ENCODE data around the gene RTN4IP1. TPM values are rescaled to one million over a fixed set of nuclear protein-coding genes. Genes with fewer than 3 reads are reported as not detected.

RTN4IP1 gene
- total RNA-seq, 4 donors from 2014 or later: 5.4 to 15.3 (median 9.3) TPM

DNA sequence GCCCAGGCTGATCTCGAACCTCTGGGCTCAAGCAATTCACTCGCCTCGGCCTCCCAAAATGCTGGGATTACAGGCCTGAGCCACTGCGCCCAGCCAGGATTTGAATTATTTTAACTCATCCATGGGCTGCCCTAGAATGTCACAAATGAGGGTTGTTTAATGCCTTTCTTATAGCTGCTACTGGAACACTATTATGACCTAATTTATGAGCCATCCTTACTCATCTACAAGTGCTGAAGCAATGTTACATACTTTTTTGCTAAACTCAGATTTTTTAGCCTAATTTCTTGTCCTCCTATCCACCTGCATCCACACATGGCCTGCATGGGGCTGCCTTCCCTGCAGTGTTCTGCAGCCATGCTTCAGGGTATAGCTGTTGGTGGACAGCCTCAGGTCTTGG lies 59.9 kb downstream of the RTN4IP1 start:
- Histone ChIP-seq H3K9me3 (no peaks in the 10 kb centered on the region), H3K4me1 (peaks cover 0 to 5% of the 10 kb centered on the region in 2 donors), H3K4me3 (no peak overlapping the region), H3K36me3 (no peaks in the 10 kb centered on the region), H3K27ac (no peak overlapping the region), H3K27me3 (no peaks in the 10 kb centered on the region)
- in situ Hi-C loops (cut with MboI; ENCODE audit: low sequenced_read_pairs in 4 of 4): loop anchor here (5.0 to 25.0 kb wide), 7 partner anchors 117 to 1132 kb away; partner anchors contain the start of gene ATG5 (in 1 of the 4)
- ATAC-seq: no peak
- no peak for DNase-seq
- TF ChIP-seq, protein P1, sequence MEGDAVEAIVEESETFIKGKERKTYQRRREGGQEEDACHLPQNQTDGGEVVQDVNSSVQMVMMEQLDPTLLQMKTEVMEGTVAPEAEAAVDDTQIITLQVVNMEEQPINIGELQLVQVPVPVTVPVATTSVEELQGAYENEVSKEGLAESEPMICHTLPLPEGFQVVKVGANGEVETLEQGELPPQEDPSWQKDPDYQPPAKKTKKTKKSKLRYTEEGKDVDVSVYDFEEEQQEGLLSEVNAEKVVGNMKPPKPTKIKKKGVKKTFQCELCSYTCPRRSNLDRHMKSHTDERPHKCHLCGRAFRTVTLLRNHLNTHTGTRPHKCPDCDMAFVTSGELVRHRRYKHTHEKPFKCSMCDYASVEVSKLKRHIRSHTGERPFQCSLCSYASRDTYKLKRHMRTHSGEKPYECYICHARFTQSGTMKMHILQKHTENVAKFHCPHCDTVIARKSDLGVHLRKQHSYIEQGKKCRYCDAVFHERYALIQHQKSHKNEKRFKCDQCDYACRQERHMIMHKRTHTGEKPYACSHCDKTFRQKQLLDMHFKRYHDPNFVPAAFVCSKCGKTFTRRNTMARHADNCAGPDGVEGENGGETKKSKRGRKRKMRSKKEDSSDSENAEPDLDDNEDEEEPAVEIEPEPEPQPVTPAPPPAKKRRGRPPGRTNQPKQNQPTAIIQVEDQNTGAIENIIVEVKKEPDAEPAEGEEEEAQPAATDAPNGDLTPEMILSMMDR (IDR thresholded peaks at IDR 0.05 in 4 of 5, conservative IDR thresholded peaks at IDR 0.05 in 1 of 5): no peak
- no peak for TF ChIP-seq POLR2A (IDR thresholded peaks at IDR 0.05)
- intact Hi-C loops (cut with DNase I; ENCODE audit: low total_unique reads): loop anchor here (5.0 kb wide), 2 partner anchors 232 to 1137 kb away; no protein-coding TSS in a partner anchor

DNA sequence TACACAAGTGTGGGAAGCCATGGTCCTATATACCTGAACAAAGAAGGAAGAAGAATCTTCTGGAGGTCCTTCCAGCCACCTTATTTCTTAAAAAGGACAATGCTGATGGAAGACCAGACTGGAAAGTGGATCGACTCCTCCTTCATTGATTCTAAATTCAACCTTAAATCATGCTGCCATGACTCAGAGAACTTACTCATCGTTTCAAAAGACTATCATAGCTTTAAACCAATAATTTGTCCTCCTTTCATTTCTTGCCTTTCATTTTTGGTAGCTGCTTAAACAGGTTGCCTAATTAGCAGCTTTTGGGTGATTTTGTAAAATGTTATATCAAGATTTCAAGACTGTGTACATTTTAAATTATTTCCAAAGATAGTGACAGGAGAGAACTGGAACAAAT lies 60.8 kb downstream of the RTN4IP1 start:
- no peak for TF ChIP-seq POLR2A (IDR thresholded peaks at IDR 0.05)
- TF ChIP-seq, protein P1 (IDR thresholded peaks at IDR 0.05 in 4 of 5, conservative IDR thresholded peaks at IDR 0.05 in 1 of 5): no peak
- in situ Hi-C loops (cut with MboI; ENCODE audit: low sequenced_read_pairs in 4 of 4): loop anchor here (5.0 to 25.0 kb wide), 7 partner anchors 116 to 1131 kb away; partner anchors contain the start of gene ATG5 (in 1 of the 4)
- no peaks in the 10 kb centered on the region for H3K36me3 ChIP-seq

DNA sequence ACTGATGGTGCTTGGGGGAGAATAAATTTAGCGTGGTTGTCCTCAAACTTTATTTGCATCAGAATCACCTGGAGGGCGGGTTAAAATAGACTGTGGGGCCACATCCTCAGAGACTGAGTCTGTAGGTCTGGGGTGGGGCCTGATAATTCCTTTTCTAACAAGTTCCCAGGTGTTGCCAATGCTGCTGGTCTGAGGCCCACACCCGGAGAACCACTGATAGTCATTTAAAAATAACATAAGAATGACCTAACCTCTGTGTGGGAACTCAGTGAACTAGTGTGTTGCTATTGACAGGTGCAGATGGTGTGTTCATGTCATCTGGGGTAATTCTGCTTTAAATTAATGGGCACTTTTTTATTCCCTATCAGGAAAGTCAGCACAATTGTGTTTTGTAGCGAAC lies 64.8 kb downstream of the RTN4IP1 start:
- peak overlapping the region in 1 of 4 donors; percentile 26 for H3K27ac ChIP-seq
- intact Hi-C loops (cut with DNase I; ENCODE audit: low total_unique reads) (no loop called here), in situ Hi-C loops (cut with MboI; ENCODE audit: low sequenced_read_pairs in 4 of 4) (loop anchor here (10.0 to 25.0 kb wide), 4 partner anchors 220 to 1127 kb away; partner anchors contain the start of gene ATG5 (in 1 of the 4))
- peaks cover 0 to 11% of the 10 kb centered on the region in 2 donors for H3K4me1 ChIP-seq
- H3K27me3 ChIP-seq: no peaks in the 10 kb centered on the region
- DNase-seq (no peak), ATAC-seq (peak; percentile 59 to 62)
- TF ChIP-seq, protein P1 (IDR thresholded peaks at IDR 0.05 in 4 of 5, conservative IDR thresholded peaks at IDR 0.05 in 1 of 5): no peak
- no peak for TF ChIP-seq POLR2A (IDR thresholded peaks at IDR 0.05)
- H3K4me3 ChIP-seq: no peak overlapping the region
- H3K9me3 ChIP-seq: no peaks in the 10 kb centered on the region
- H3K36me3 ChIP-seq: no peaks in the 10 kb centered on the region

More for the DNA sequence above, 60.8 kb downstream of the RTN4IP1 start:
- Histone ChIP-seq H3K4me1 (peaks cover 0 to 11% of the 10 kb centered on the region in 2 donors), H3K9me3 (no peaks in the 10 kb centered on the region), H3K27ac (no peak overlapping the region), H3K27me3 (no peaks in the 10 kb centered on the region), H3K4me3 (no peak overlapping the region)
- DNase-seq (no peak), ATAC-seq (no peak)
- intact Hi-C loops (cut with DNase I; ENCODE audit: low total_unique reads): loop anchor here (5.0 kb wide), 2 partner anchors 231 to 1136 kb away; no protein-coding TSS in a partner anchor

DNA sequence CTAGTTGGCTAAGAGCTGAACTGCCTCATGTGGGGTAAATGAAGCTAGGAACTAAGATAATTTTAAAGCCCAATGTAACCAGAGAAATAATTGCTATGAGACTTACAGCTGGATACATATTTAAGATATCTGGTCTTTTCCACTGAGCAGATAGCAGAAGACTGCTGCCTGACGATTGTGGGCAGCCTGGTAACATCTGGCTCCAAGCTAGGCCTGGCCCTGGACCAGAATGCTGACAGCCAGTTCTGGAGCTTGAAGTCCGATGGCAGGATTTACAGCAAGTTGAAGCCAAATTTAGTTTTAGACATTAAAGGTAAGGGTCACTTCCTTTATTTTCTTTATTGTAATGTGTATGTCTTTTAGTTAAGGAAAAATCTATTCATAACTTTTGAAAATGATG lies 65.7 kb downstream of the RTN4IP1 start:
- intact Hi-C loops (cut with DNase I; ENCODE audit: low total_unique reads) (no loop called here), in situ Hi-C loops (cut with MboI; ENCODE audit: low sequenced_read_pairs in 4 of 4) (loop anchor here (10.0 to 25.0 kb wide), 4 partner anchors 219 to 1126 kb away; partner anchors contain the start of gene ATG5 (in 1 of the 4))
- H3K36me3 ChIP-seq: no peaks in the 10 kb centered on the region
- peak overlapping the region in 1 of 4 donors; percentile 26 for H3K27ac ChIP-seq
- no peak for ATAC-seq
- H3K27me3 ChIP-seq: no peaks in the 10 kb centered on the region
- TF ChIP-seq, protein P1 (IDR thresholded peaks at IDR 0.05 in 4 of 5, conservative IDR thresholded peaks at IDR 0.05 in 1 of 5): no peak
- TF ChIP-seq POLR2A (IDR thresholded peaks at IDR 0.05): no peak
- H3K4me1 ChIP-seq: peaks cover 0 to 11% of the 10 kb centered on the region in 2 donors
- no peak overlapping the region for H3K4me3 ChIP-seq
- H3K9me3 ChIP-seq: no peaks in the 10 kb centered on the region
- DNase-seq: no peak

Data from gastrocnemius medialis (tissue), 4 donors.